ENCODE measurements around the gene DYNC2LI1. TPM values are rescaled to one million over a fixed set of nuclear protein-coding genes. Genes with fewer than 3 reads are reported as not detected.

The DYNC2LI1 gene
- polyA plus RNA-seq, 1 experiment = 23.3 TPM

DNA sequence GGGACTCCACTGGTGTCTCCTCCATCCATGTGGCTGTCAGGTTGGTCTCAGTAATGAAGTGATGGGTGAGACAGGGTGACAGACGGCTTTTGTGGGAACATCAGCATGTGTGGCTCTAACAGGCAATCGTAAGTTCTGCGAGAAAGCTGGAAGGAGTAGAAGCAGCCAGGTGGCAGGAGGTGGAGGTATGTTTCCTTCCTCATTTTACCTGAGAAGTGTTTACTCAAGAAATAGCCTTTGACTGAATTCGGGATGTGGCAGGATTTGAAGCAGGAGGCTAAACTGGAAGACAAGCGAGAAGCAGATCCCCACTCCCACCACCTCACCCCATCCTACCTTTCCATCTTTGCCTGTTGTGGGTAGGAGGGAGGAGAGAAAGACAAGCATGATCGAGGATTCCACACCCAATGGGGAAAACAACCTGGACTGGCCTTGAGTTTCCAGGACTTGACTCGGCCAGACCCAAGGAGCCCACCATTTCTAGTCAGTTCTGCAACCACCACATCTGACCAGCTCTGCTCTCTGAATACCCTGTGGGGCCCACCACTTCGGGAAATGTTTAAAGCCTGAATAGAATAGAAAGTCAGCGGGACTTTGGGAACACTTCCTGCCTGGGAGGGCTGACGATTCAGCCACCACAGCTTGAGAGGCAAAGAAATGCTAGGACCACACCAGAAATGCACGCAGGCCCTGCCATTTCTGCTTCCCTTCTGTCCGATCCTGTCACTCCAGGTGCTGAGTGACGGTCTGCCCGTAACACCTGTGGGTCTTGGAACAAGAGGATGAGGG, 66.1 kb downstream of the DYNC2LI1 start:
- no peak for DNase-seq (ENCODE audit: low read depth, low spot score)
- Histone ChIP-seq H3K9me3 (ENCODE audit: control insufficient read depth, insufficient read depth, low read length) (no peaks in the 10 kb centered on the region), H3K27me3 (ENCODE audit: control insufficient read depth, insufficient read depth, low read length) (peaks cover 24% of the 10 kb centered on the region), H3K4me3 (ENCODE audit: low read depth, low read length) (no peak overlapping the region), H3K27ac (ENCODE audit: low read depth, low read length) (no peak overlapping the region)
- TF ChIP-seq CTCF (IDR thresholded peaks at IDR 0.05; ENCODE audit: low read depth, low read length) = no peak
- CTCF ChIA-PET = no interaction called here
- POLR2A ChIA-PET = no interaction called here

DNA sequence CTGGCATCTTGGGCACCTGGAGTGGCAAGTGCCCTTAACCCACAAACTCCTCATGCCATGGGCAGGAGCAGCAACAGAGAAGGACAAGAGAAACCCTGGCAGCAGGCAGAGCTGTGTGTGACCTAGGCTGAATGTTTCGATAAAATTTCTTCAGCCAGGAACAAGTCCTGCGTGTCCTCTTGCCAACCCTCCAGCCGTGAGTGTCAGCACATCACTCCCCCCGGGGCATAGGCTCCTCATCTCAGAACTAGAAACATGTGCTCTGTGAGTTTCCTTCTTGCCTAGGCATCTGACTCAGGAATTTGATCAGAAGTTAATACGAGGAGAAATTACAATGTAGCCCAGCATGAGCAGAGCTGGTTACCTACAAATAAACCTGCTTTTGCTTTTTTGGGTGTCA, 67.1 kb downstream of the DYNC2LI1 start:
- TF ChIP-seq CTCF (IDR thresholded peaks at IDR 0.05; ENCODE audit: low read depth, low read length) = no peak
- Histone ChIP-seq H3K27ac (ENCODE audit: low read depth, low read length) (no peak overlapping the region), H3K27me3 (ENCODE audit: control insufficient read depth, insufficient read depth, low read length) (peaks cover 26% of the 10 kb centered on the region), H3K4me3 (ENCODE audit: low read depth, low read length) (no peak overlapping the region), H3K9me3 (ENCODE audit: control insufficient read depth, insufficient read depth, low read length) (no peaks in the 10 kb centered on the region)
- ChIA-PET CTCF (no interaction called here), POLR2A (no interaction called here)
- DNase-seq (ENCODE audit: low read depth, low spot score) = no peak

DNA sequence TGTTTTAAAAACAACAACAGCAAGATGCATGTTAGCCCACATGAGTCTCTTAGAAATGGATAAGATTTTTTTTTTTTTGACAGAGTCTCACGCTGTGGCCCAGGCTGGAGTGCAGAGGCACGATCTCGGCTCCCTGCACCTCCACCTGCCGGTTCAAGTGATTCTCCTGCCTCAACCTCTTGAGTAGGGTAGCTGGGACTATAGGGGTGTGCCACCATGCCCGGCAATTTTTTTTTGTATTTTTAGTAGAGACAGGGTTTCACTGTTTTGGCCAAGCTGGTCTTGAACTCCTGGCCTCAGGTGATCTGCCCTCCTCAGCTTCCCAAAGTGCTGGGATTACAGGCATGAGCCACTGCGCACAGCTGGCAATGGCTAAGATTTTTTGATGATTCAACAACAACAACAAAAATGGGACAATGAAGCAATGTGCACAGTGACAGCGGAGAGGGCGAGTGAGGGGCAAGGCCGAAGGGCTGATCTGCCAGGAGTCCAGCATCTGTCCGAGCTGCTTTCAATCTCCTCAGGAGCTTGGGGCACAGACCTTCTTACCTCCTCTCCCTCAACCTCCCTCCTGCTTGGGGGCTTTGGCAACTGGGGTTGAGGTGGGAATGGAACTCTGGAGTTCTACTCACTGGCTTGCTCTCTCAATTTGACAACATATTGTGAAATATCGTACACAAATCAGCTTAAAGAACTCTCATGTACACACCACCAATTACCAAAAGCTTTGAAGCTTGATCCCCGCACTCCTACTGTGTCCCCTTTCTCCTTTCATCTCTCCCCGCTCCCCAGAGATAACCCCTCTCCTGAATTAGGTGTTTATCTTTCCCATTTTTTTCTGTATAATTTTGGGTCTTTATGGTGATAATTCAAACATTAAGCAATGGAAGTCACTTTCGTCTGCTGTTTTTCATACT, 68.4 kb downstream of the DYNC2LI1 start:
- Histone ChIP-seq H3K27ac (ENCODE audit: low read depth, low read length) (no peak overlapping the region), H3K27me3 (ENCODE audit: control insufficient read depth, insufficient read depth, low read length) (peaks cover 24% of the 10 kb centered on the region), H3K9me3 (ENCODE audit: control insufficient read depth, insufficient read depth, low read length) (no peaks in the 10 kb centered on the region), H3K4me3 (ENCODE audit: low read depth, low read length) (no peak overlapping the region)
- POLR2A ChIA-PET = no interaction called here
- CTCF ChIA-PET = no interaction called here
- no peak for DNase-seq (ENCODE audit: low read depth, low spot score)
- no peak for TF ChIP-seq CTCF (IDR thresholded peaks at IDR 0.05; ENCODE audit: low read depth, low read length)

DNA sequence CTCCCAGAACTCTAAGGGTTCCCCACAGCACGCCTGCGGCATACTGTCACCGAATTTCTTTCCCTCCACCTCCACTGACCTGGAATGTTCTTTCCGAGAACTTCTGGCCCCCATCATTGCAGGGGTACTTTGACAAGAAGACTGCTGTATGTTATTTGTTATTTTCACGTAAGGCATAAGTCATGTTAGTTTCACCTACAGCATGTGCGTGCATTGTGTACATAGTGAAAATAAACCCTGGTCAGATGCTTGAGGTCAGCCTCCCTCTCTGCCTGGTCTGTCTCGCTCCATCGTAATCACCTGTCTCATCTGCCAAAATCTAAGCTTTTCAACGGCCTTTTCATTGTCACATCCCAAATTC, 69.0 kb downstream of the DYNC2LI1 start:
- peaks cover 23% of the 10 kb centered on the region for H3K27me3 ChIP-seq (ENCODE audit: control insufficient read depth, insufficient read depth, low read length)
- no peak overlapping the region for H3K27ac ChIP-seq (ENCODE audit: low read depth, low read length)
- POLR2A ChIA-PET = no interaction called here
- H3K9me3 ChIP-seq (ENCODE audit: control insufficient read depth, insufficient read depth, low read length) = no peaks in the 10 kb centered on the region
- CTCF ChIA-PET = no interaction called here
- no peak for DNase-seq (ENCODE audit: low read depth, low spot score)
- no peak overlapping the region for H3K4me3 ChIP-seq (ENCODE audit: low read depth, low read length)
- no peak for TF ChIP-seq CTCF (IDR thresholded peaks at IDR 0.05; ENCODE audit: low read depth, low read length)

DNA sequence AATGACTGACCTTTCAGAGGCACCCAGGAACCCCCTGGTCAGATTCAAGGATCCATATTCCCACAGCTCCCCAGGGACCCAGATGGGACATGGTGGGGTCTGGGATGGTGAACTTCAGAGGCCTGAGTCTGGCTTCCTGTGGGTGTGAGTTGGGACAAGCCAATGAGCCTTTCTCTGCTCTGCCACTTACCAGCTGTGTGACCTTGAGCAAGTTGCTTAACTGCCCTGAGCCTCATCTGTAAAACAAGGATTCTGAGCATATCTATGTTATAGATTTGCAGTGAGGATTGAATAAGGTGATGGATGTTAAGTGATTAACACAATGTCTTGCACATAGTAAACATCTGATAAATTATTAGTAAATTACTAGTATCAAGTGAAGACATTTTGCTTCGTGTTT, 71.3 kb downstream of the DYNC2LI1 start:
- POLR2A ChIA-PET = no interaction called here
- no peak for TF ChIP-seq CTCF (IDR thresholded peaks at IDR 0.05; ENCODE audit: low read depth, low read length)
- CTCF ChIA-PET = interaction anchor here (1.2 kb wide), 1 partner anchor 33 kb away, joined by 4 read pairs; no protein-coding TSS in a partner anchor

More for the DNA sequence above, 71.3 kb downstream of the DYNC2LI1 start:
- DNase-seq (ENCODE audit: low read depth, low spot score) = no peak
- H3K27me3 ChIP-seq (ENCODE audit: control insufficient read depth, insufficient read depth, low read length) = peaks cover 16% of the 10 kb centered on the region
- no peaks in the 10 kb centered on the region for H3K9me3 ChIP-seq (ENCODE audit: control insufficient read depth, insufficient read depth, low read length)
- no peak overlapping the region for H3K27ac ChIP-seq (ENCODE audit: low read depth, low read length)
- H3K4me3 ChIP-seq (ENCODE audit: low read depth, low read length) = no peak overlapping the region

Data from AG04450 (cell line).